ELR (cell line): ENCODE results near the gene LRR1.
"Not testable (repeated sequence)": the region's sequence is repeated elsewhere in the genome, so short reads cannot be mapped to it uniquely, and the experiment has no call there.

ENCODE experiments used
- DNase-seq: peaks from one replicate; pipeline ENCODE4 v3.0.0-alpha.2; 2015; ENCODE audit warnings: low read depth

The LRR1 gene

DNA sequence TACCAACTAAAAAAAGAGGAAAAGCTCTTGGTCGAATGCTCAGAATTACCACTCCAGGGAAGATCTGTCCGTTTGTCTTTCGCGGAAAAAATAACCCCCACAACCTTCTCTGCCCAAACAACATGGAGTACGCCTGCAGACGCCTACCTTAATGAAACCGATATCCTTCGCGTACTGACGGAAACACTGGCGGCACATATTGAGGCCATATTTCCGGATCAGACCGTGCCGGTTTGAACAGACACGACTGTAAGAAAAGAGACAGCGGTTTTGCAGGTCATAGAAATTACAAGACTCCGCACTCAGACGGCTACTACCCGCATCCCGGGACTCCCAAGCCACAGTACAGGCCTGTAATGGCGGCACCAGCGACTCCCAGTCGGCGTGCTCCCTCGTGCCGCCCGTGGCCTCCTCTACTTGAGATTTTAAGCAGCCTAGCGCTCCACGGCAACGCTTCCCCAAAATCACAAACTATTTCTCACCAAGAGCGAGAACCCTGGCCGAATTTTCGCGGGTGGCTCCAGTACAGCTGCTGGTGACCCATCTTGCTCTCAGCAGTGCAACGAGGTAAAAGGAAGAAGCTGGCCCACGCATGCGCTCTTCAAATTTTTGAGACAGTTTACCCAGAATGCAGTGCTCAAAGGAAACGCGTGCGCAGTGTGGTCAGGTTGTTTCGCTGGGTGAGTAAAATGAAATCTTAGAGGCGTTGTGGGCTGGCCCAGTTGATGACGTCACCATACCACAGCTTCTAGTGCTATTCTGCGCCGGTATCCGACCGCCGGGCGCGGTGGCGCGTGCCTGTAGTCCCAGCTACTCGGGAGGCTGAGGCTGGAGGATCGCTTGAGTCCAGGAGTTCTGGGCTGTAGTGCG, 12.7 kb upstream of the LRR1 start, which contains the start of gene RPS29:
Gene RPS29, minus strand, starts transcription at position 578 of the 870 bp plus-strand sequence. Its CDS starts 34 bp downstream, at position 544.
- peak; percentile 99 for DNase-seq

- peak; percentile 84 for DNase-seq
Observed at GRCh38 chr14:49586673-49587460, 11.9 kb upstream of the LRR1 start.

DNA sequence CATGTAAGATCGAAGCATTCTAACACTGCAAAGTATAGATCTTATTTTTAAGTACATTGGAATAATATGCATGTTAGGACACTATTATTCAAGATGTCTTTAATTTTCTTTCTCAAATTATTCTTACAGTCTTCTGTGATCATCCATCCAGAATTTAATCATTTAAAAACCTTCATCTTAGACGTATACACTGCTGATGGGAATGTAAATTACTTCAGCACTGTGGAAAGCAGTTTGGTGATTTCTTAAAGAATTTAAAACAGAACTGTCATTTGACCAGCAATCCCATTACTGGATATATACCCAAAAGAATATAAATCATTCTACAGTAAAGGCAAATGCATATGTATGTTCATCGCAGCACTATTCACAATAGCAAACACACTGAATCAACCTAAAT, 9.4 kb upstream of the LRR1 start:
- DNase-seq = no peak

GRCh38 chr14:49593016-49593415, 5.7 kb upstream of the LRR1 start:
- peak; percentile 90 for DNase-seq

- peak; percentile 52 for DNase-seq
Observed at GRCh38 chr14:49594347-49595091, 4.2 kb upstream of the LRR1 start.

DNA sequence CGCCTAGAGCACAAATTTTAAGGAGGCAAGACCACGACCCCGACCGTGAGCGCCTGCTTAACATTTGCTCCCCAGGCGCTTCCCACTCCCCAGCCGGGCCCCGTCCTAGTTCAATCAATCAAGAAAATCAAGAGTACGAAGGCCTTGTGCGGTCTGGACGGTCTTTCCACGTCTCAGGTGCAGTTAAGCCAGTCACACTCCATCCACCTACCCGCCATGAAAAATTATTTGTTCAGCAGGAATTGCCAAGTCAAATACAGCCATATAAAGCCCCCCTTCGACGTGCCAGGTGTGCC, 603 bp upstream of the LRR1 start:
- DNase-seq = no peak

DNA sequence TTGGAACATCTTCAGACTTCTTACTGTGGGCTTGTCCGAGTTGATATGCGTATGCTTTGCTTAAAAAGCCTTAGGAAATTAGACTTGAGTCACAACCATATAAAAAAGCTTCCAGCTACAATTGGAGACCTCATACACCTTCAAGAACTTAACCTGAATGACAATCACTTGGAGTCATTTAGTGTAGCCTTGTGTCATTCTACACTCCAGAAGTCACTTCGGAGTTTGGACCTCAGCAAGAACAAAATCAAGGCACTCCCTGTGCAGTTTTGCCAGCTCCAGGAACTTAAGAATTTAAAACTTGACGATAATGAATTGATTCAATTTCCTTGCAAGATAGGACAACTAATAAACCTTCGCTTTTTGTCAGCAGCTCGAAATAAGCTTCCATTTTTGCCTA, 8.8 kb downstream of the LRR1 start:
- DNase-seq = no peak

- no peak for DNase-seq
Observed at GRCh38 chr14:49612251-49612650, 13.5 kb downstream of the LRR1 start.

GRCh38 chr14:49612671-49613070, 13.9 kb downstream of the LRR1 start:
- DNase-seq = no peak

DNA sequence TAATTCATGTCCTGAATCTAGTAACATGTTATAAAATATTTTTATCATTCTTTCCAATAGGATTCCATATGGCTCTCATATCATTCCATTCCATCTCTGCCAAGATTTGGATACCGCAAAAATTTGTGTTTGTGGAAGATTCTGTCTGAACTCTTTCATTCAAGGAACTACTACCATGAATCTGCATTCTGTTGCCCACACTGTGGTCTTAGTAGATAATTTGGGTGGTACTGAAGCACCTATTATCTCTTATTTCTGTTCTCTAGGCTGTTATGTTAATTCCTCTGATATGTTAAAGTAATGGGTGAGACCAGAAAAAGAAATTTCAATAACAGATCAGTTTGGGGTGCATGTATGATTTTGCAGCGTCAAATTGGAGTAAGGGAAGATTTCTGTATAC, 15.5 kb downstream of the LRR1 start:
- no peak for DNase-seq

- DNase-seq = no peak
Observed at GRCh38 chr14:49615776-49616175, 17.0 kb downstream of the LRR1 start.

DNA sequence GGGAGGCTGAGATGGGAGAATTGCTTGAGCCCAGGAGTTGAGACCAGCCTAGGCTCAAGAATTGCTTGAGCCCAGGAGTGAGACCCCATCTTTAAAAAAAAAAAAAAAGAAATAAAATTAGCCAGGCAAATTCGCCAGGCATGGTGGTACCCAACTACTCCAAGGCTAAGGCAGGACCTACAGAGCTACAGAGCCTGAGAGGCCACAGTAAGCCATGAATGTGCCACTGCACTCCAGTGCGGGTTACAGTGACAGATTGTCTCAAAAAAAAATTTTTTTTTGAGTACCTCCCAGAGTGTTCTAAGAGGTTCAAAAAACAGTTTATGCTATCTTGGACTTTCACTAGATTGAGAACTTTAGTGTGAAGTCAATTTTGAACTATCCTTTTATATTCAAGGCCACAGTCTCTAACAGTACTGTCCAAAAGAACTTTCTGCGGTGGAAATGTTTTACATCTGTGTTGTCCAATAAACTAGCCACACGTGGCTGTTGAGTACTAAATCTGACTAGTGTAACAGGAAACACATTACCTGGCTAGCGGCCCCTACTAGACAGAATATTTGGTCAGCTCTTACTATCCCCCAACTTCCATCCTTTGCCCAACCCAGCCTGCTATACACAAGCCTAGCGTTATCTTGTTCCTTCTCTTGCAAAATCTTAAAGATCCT, 19.2 kb downstream of the LRR1 start:
- DNase-seq = no peak

- DNase-seq = not testable (repeated sequence)
Observed at GRCh38 chr14:49619273-49619672, 20.5 kb downstream of the LRR1 start.

GRCh38 chr14:49619730-49620129, 21.0 kb downstream of the LRR1 start:
- DNase-seq = peak; percentile 24

DNA sequence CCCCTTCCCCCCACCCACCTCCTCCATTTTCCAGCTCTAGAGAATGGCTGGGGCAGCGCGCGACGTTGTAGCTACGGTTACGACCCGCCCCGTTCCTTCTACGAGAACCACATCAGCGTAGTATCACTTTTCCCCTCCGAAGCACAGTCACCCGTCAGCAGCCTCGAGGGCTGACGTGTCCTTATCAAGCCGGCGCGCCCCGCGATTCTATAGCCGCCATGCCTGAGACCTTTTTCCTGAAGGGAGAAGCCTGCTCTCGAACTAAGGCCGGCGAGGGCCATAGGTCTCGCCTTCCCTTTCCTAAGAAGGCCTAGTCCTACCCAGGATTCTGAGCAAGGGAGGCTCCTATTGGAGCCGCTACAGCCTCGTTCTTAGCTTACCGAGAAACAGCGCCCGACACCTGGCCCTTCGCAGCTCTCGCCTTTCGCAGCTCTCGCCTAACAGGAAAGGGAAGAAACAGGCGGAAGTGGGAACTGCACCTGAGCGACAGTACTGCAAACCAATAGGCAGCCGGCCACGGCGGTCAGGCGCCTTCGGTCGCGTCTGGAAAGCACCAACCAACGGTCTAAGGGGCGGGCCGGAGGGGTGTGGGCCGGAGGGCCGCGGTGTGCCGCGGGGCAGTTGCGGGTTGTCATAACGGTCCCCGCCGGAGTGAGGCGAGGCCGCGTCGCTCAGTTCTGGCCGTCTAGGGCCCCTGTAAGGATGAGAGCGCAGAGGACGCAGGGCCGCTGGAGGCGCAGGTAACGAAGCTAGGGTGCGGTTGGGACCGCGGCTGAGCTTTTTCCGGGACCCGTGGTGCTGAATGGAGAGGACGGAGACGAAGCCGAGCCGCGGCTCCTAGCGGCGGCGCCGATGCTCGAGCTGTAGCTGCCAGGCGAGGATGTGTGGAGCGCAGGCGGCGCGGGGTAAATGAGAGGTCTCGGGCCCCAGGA, 21.7 kb downstream of the LRR1 start, which contains the start of the genes MGAT2 and RPL36AL:
Gene MGAT2, plus strand, starts transcription at position 618 of the 932 bp plus-strand sequence. CDS start 470 bp downstream, outside the sequence.
Gene RPL36AL, minus strand, starts transcription at position 445 of the 932 bp plus-strand sequence. CDS start 1,522 bp downstream, outside the sequence.
- DNase-seq = peak; percentile 99

GRCh38 chr14:49621114-49621881, 22.6 kb downstream of the LRR1 start:
- peak; percentile 76 for DNase-seq

DNA sequence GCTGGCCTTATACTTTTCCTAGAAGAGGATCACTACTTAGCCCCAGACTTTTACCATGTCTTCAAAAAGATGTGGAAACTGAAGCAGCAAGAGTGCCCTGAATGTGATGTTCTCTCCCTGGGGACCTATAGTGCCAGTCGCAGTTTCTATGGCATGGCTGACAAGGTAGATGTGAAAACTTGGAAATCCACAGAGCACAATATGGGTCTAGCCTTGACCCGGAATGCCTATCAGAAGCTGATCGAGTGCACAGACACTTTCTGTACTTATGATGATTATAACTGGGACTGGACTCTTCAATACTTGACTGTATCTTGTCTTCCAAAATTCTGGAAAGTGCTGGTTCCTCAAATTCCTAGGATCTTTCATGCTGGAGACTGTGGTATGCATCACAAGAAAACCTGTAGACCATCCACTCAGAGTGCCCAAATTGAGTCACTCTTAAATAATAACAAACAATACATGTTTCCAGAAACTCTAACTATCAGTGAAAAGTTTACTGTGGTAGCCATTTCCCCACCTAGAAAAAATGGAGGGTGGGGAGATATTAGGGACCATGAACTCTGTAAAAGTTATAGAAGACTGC, 23.4 kb downstream of the LRR1 start:
- DNase-seq = peak; percentile 52

GRCh38 chr14:49623387-49623786, 24.6 kb downstream of the LRR1 start:
- no peak for DNase-seq
